Stomach (tissue), 9 donors: Measurements from ENCODE around the gene UTP14C. TPM values are rescaled to one million over a fixed set of nuclear protein-coding genes. Genes with fewer than 3 reads are reported as not detected.
A peak's percentile ranks its signal among the peaks of the same experiment; 100 is the strongest.

Experiments used
- DNase-seq, 2 donors: peaks; one replicate each; pipeline versions ENCODE4 v3.0.0 to v3.0.0-alpha.2; 2013 to 2019
- H3K27ac ChIP-seq, 5 donors: fragments of 200-600 bp in 4 of 5; sonication (generic) in 4 of 5; one replicate each; pipeline ENCODE4 v1.5.1; 2013 to 2019; ENCODE audit warnings: mild to moderate bottlenecking in 1 of 5, moderate library complexity in 1 of 5
- H3K27me3 ChIP-seq, 3 donors: fragments of 200-600 bp; sonication (generic); one replicate each; pipeline ENCODE4 v1.5.1; 2017 to 2019; ENCODE audit warnings: mixed run types in 1 of 3
- H3K36me3 ChIP-seq, 4 donors: fragments of 200-600 bp; sonication (generic); 1 replicate in 3 of 4; 2 replicates in 1 of 4; pipeline ENCODE4 v1.5.1; 2016 to 2019
- H3K4me1 ChIP-seq, 4 donors: fragments of 200-600 bp; sonication (generic); one replicate each; pipeline ENCODE4 v1.5.1; 2016 to 2019
- H3K4me3 ChIP-seq, 4 donors: fragments of 200-600 bp; sonication (generic) in 3 of 4; one replicate each; pipeline ENCODE4 v1.5.1; 2016 to 2019; ENCODE audit warnings: mild to moderate bottlenecking in 1 of 4
- H3K9me3 ChIP-seq, 4 donors: fragments of 200-600 bp; sonication (generic); one replicate each; pipeline ENCODE4 v1.5.1; 2016 to 2019
- EP300 ChIP-seq: sonication (generic); formaldehyde crosslinking; IDR thresholded peaks from one replicate; pipeline ENCODE4 v1.6.1; 2017; ENCODE audit warnings: antibody characterized with exemption
- POLR2A ChIP-seq, 4 donors: fragments of 450-650 bp; IDR thresholded peaks; one replicate each; pipeline ENCODE4 v1.6.1; 2016; ENCODE audit warnings: antibody characterized with exemption in 4 of 4, control low read depth in 2 of 4, mild to moderate bottlenecking in 1 of 4, moderate library complexity in 1 of 4
- POLR2AphosphoS5 ChIP-seq, 3 donors: sonication (generic); formaldehyde crosslinking; IDR thresholded peaks; one replicate each; pipeline ENCODE4 v1.6.1; 2016; ENCODE audit warnings: antibody characterized with exemption in 3 of 3
- whole genome bisulfite sequencing, 5 donors: extraction: QIAGEN DNeasy Blood & Tissue Kit in 3 of 5; methylation state at CpG; one replicate each; pipeline versions ENCODE4 v1.1.5 to v1.1.7; 2013 to 2018; 5-methylcytosine and 5-hydroxymethylcytosine counted together
- intact Hi-C: fragments of 100-400 bp; cut with DNase I; formaldehyde crosslinking; loops from one replicate; pipeline ENCODE4 v1.15.1; 2023; ENCODE audit warnings: low total_unique reads
- polyA plus RNA-seq, 3 donors: library from polyadenylated mRNA; stranded (reverse); fragments of 200-250 nt; gene quantifications; one replicate each; pipeline ENCODE4 v1.2.3, GENCODE V29; 2013
- total RNA-seq, 5 donors: library from RNA; depleted of rRNA; stranded (reverse); fragments of >200 nt; gene quantifications; one replicate each; pipeline versions ENCODE4 v1.1.0 to v1.2.3, GENCODE V29; 2014 to 2016
- TF ChIP-seq, protein P1 (sequence below), 7 experiments: fragments of 450-650 bp in 4 of 7; fragments of 200-600 bp in 3 of 7; sonication (generic) in 3 of 7; IDR thresholded peaks; one replicate each; pipeline ENCODE4 v1.5.1; 2016 to 2019; ENCODE audit warnings: antibody characterized with exemption in 7 of 7, control low read depth in 2 of 7, mild to moderate bottlenecking in 1 of 7
- donor health status: healthy with polysubstance abuse.
- donor health status: Bipolar disorder and iron deficiency.
- donor health status: healthy.

The UTP14C gene
- total and polyA plus RNA-seq, 8 donors, result 2.3 to 21.7 (median 5.3) TPM

DNA sequence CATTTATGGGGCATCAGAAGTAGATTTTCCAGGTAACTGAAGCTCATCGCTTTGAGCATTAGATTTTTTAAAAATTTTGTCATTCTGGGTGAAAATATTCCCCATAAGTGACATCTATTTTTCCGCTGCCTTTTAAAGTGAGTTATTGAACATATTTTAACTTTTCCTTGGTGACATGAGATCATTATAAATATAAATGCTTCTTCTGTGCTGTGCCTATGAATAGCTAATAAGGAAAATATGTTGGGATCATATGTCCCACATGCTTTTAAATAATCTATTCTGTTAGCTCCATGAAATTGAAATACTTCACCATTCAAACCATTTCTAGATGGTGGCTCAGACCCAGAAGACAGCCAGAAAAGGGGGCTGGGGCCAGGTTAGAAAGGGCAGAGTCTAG is 27.3 kb upstream of the UTP14C start:
- Histone ChIP-seq H3K4me1 (peaks cover 41 to 69% (median 51%) of the 10 kb centered on the region in 4 donors), H3K4me3 (no peak overlapping the region), H3K36me3 (no peaks in the 10 kb centered on the region), H3K9me3 (no peaks in the 10 kb centered on the region), H3K27ac (no peak overlapping the region), H3K27me3 (no peaks in the 10 kb centered on the region)
- no peak for DNase-seq
- TF ChIP-seq, protein P1, sequence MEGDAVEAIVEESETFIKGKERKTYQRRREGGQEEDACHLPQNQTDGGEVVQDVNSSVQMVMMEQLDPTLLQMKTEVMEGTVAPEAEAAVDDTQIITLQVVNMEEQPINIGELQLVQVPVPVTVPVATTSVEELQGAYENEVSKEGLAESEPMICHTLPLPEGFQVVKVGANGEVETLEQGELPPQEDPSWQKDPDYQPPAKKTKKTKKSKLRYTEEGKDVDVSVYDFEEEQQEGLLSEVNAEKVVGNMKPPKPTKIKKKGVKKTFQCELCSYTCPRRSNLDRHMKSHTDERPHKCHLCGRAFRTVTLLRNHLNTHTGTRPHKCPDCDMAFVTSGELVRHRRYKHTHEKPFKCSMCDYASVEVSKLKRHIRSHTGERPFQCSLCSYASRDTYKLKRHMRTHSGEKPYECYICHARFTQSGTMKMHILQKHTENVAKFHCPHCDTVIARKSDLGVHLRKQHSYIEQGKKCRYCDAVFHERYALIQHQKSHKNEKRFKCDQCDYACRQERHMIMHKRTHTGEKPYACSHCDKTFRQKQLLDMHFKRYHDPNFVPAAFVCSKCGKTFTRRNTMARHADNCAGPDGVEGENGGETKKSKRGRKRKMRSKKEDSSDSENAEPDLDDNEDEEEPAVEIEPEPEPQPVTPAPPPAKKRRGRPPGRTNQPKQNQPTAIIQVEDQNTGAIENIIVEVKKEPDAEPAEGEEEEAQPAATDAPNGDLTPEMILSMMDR (IDR thresholded peaks at IDR 0.05), result no peak
- no peak for TF ChIP-seq POLR2AphosphoS5 (IDR thresholded peaks at IDR 0.05)
- no peak for TF ChIP-seq POLR2A (IDR thresholded peaks at IDR 0.05)
- TF ChIP-seq EP300, result no peak
- intact Hi-C loops, result no loop called here
- 91 to 98% (median 94%) methylated on average over 2 of the region's 2 CpGs for WGBS, 5 donors

GRCh38 chr13:51997641-51998330 is 26.7 kb upstream of the UTP14C start:
- Histone ChIP-seq H3K36me3 (no peaks in the 10 kb centered on the region), H3K27ac (no peak overlapping the region), H3K9me3 (no peaks in the 10 kb centered on the region), H3K4me3 (no peak overlapping the region), H3K27me3 (no peaks in the 10 kb centered on the region), H3K4me1 (peaks cover 41 to 69% (median 51%) of the 10 kb centered on the region in 4 donors)
- WGBS, 5 donors, result 60 to 69% (median 63%) methylated on average over 8 of the region's 8 CpGs
- TF ChIP-seq POLR2A (IDR thresholded peaks at IDR 0.05) (no peak), POLR2AphosphoS5 (IDR thresholded peaks at IDR 0.05) (peak in 1 of 3 donors; percentile 50), EP300 (no peak)
- TF ChIP-seq, protein P1 (IDR thresholded peaks at IDR 0.05), result no peak
- peak; percentile 44 to 62 for DNase-seq
- intact Hi-C loops, result no loop called here

DNA sequence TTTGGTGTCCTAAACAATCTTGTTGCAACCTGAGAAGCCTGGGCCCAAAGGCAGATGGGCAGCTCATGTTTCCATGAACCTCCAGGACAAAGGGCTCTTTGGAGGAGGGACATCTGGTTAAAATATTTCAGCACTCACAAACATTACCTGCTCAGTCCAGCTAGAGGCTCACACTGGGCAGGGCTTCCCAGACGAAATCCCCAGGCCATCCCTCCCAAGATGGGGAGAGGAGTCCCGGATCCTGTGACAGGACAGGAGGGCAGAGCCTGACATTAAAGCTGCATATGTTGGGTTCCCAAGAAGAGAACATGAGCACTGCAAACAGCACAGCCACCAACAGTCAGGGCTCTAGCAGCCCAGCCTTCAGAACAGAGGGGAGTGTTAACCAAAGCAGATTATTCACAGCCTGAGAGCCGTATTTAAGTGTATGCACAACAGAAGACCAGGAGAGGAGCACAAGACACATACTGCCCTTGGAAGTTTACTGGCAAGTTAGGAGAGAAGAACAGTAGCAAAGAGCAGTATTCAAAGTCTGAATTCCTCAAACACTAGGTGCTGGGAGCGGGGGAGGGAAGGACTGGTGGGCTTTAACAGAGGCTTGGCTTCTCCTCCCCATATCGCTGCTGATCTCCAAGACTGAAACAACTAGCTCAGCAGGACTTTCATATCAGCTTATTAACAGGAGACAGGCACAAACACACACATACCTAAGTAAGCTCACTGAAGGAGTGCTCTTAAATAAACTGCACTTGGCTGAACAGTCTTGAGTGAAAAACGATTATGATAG is 25.6 kb upstream of the UTP14C start:
- peak overlapping the region; percentile 45 to 78 (median 53) for H3K27ac ChIP-seq
- no peak for TF ChIP-seq EP300
- TF ChIP-seq, protein P1 (IDR thresholded peaks at IDR 0.05), result no peak
- TF ChIP-seq POLR2A (IDR thresholded peaks at IDR 0.05), result no peak
- no peak for TF ChIP-seq POLR2AphosphoS5 (IDR thresholded peaks at IDR 0.05)
- H3K4me3 ChIP-seq, result peak overlapping the region in 1 of 4 donors; percentile 19
- H3K36me3 ChIP-seq, result no peaks in the 10 kb centered on the region
- no peaks in the 10 kb centered on the region for H3K9me3 ChIP-seq
- no peaks in the 10 kb centered on the region for H3K27me3 ChIP-seq
- H3K4me1 ChIP-seq, result peaks cover 41 to 69% (median 51%) of the 10 kb centered on the region in 4 donors
- peak in 1 of 2 donors; percentile 40 for DNase-seq
- intact Hi-C loops, result no loop called here
- 25 to 41% (median 32%) methylated on average over 6 of the region's 6 CpGs for WGBS, 5 donors

GRCh38 chr13:51999510-51999911 is 25.0 kb upstream of the UTP14C start:
- WGBS, 5 donors, result 24 to 43% (median 31%) methylated on average over 13 of the region's 13 CpGs
- intact Hi-C loops, result no loop called here
- H3K36me3 ChIP-seq, result no peaks in the 10 kb centered on the region
- peaks cover 41 to 66% (median 54%) of the 10 kb centered on the region in 4 donors for H3K4me1 ChIP-seq
- no peaks in the 10 kb centered on the region for H3K27me3 ChIP-seq
- peak; percentile 58 to 85 for DNase-seq
- H3K27ac ChIP-seq, result peak overlapping the region; percentile 37 to 78 (median 53)
- no peak for TF ChIP-seq EP300
- peak in 1 of 3 donors; percentile 25 for TF ChIP-seq POLR2AphosphoS5 (IDR thresholded peaks at IDR 0.05)
- TF ChIP-seq, protein P1 (IDR thresholded peaks at IDR 0.05), result peak in 1 of 7 experiments; percentile 13
- H3K4me3 ChIP-seq, result peak overlapping the region in 1 of 4 donors; percentile 19
- H3K9me3 ChIP-seq, result no peaks in the 10 kb centered on the region
